Muscle layer of duodenum (tissue), 2 donors: ENCODE results near the gene BBS9.
A peak's percentile ranks its signal among the peaks of the same experiment; 100 is the strongest.

ENCODE experiments used
- H3K27ac ChIP-seq: one replicate; pipeline ENCODE4 v1.7.0; 2013; ENCODE audit warnings: mild to moderate bottlenecking, low read length
- H3K27me3 ChIP-seq: one replicate; pipeline ENCODE4 v1.7.0; 2013; ENCODE audit warnings: low read depth, mild to moderate bottlenecking, control low read depth, low read length
- H3K36me3 ChIP-seq, 2 donors: one replicate each; pipeline ENCODE4 v1.7.0; 2013; ENCODE audit warnings: low read length in 2 of 2, control low read depth in 1 of 2, mild to moderate bottlenecking in 1 of 2; ENCODE audit not compliant: insufficient read depth in 2 of 2, control insufficient read depth in 1 of 2
- H3K4me1 ChIP-seq, 2 donors: one replicate each; pipeline ENCODE4 v1.7.0; 2013; ENCODE audit warnings: low read length in 2 of 2, mild to moderate bottlenecking in 2 of 2, control low read depth in 1 of 2, moderate library complexity in 1 of 2; ENCODE audit not compliant: insufficient read depth in 2 of 2, control insufficient read depth in 1 of 2
- H3K4me3 ChIP-seq, 2 donors: one replicate each; pipeline ENCODE4 v1.7.0; 2013; ENCODE audit warnings: low read length in 2 of 2, low read depth in 1 of 2, mild to moderate bottlenecking in 1 of 2
- H3K9me3 ChIP-seq, 2 donors: one replicate each; pipeline ENCODE4 v1.7.0; 2013; ENCODE audit warnings: low read length in 2 of 2, control low read depth in 1 of 2, mild to moderate bottlenecking in 1 of 2; ENCODE audit not compliant: control insufficient read depth in 1 of 2
- donor health status: healthy.

The BBS9 gene

GRCh38 chr7:33179519-33179918 lies 50.2 kb downstream of the BBS9 start:
- no peaks in the 10 kb centered on the region for H3K4me1 ChIP-seq
- H3K27ac ChIP-seq: no peak overlapping the region
- no peaks in the 10 kb centered on the region for H3K27me3 ChIP-seq
- H3K9me3 ChIP-seq: no peaks in the 10 kb centered on the region
- H3K4me3 ChIP-seq: no peak overlapping the region
- no peaks in the 10 kb centered on the region for H3K36me3 ChIP-seq

- Histone ChIP-seq H3K27me3 (no peaks in the 10 kb centered on the region), H3K9me3 (no peaks in the 10 kb centered on the region), H3K27ac (no peak overlapping the region), H3K4me3 (no peak overlapping the region), H3K36me3 (no peaks in the 10 kb centered on the region), H3K4me1 (no peaks in the 10 kb centered on the region)
Measured at GRCh38 chr7:33183504-33183903, 54.1 kb downstream of the BBS9 start.

- Histone ChIP-seq H3K36me3 (no peaks in the 10 kb centered on the region), H3K9me3 (no peaks in the 10 kb centered on the region), H3K27me3 (no peaks in the 10 kb centered on the region), H3K4me3 (no peak overlapping the region), H3K4me1 (no peaks in the 10 kb centered on the region), H3K27ac (no peak overlapping the region)
Measured at GRCh38 chr7:33184828-33185227, 55.5 kb downstream of the BBS9 start.

- H3K4me3 ChIP-seq: no peak overlapping the region
- no peak overlapping the region for H3K27ac ChIP-seq
- H3K36me3 ChIP-seq: no peaks in the 10 kb centered on the region
Measured at GRCh38 chr7:33185786-33186185, 56.4 kb downstream of the BBS9 start.

GRCh38 chr7:33186192-33186591 lies 56.8 kb downstream of the BBS9 start:
- no peaks in the 10 kb centered on the region for H3K36me3 ChIP-seq
- no peaks in the 10 kb centered on the region for H3K4me1 ChIP-seq
- no peak overlapping the region for H3K27ac ChIP-seq
- H3K4me3 ChIP-seq: no peak overlapping the region
- no peaks in the 10 kb centered on the region for H3K27me3 ChIP-seq
- no peaks in the 10 kb centered on the region for H3K9me3 ChIP-seq

More at GRCh38 chr7:33185786-33186185, 56.4 kb downstream of the BBS9 start:
- Histone ChIP-seq H3K27me3 (no peaks in the 10 kb centered on the region), H3K4me1 (no peaks in the 10 kb centered on the region), H3K9me3 (no peaks in the 10 kb centered on the region)

- Histone ChIP-seq H3K4me1 (no peaks in the 10 kb centered on the region), H3K9me3 (no peaks in the 10 kb centered on the region), H3K36me3 (no peaks in the 10 kb centered on the region), H3K4me3 (no peak overlapping the region), H3K27me3 (no peaks in the 10 kb centered on the region), H3K27ac (no peak overlapping the region)
Measured at GRCh38 chr7:33190688-33191304, 61.4 kb downstream of the BBS9 start.

GRCh38 chr7:33191340-33191739 lies 62.0 kb downstream of the BBS9 start:
- H3K4me1 ChIP-seq: no peaks in the 10 kb centered on the region
- H3K27ac ChIP-seq: no peak overlapping the region
- peak overlapping the region in 1 of 2 donors; percentile 1 for H3K4me3 ChIP-seq
- H3K36me3 ChIP-seq: no peaks in the 10 kb centered on the region
- no peaks in the 10 kb centered on the region for H3K27me3 ChIP-seq
- H3K9me3 ChIP-seq: no peaks in the 10 kb centered on the region

GRCh38 chr7:33192695-33193291 lies 63.4 kb downstream of the BBS9 start:
- no peaks in the 10 kb centered on the region for H3K36me3 ChIP-seq
- no peak overlapping the region for H3K27ac ChIP-seq
- no peaks in the 10 kb centered on the region for H3K4me1 ChIP-seq
- no peak overlapping the region for H3K4me3 ChIP-seq
- no peaks in the 10 kb centered on the region for H3K9me3 ChIP-seq
- no peaks in the 10 kb centered on the region for H3K27me3 ChIP-seq

GRCh38 chr7:33193308-33193864 lies 64.0 kb downstream of the BBS9 start:
- Histone ChIP-seq H3K27ac (no peak overlapping the region), H3K36me3 (no peaks in the 10 kb centered on the region), H3K27me3 (no peaks in the 10 kb centered on the region), H3K4me3 (no peak overlapping the region), H3K9me3 (no peaks in the 10 kb centered on the region), H3K4me1 (no peaks in the 10 kb centered on the region)

GRCh38 chr7:33195264-33195663 lies 65.9 kb downstream of the BBS9 start:
- Histone ChIP-seq H3K9me3 (no peaks in the 10 kb centered on the region), H3K36me3 (no peaks in the 10 kb centered on the region), H3K4me1 (no peaks in the 10 kb centered on the region), H3K27me3 (no peaks in the 10 kb centered on the region), H3K4me3 (no peak overlapping the region), H3K27ac (no peak overlapping the region)

- Histone ChIP-seq H3K27me3 (no peaks in the 10 kb centered on the region), H3K27ac (no peak overlapping the region), H3K4me1 (no peaks in the 10 kb centered on the region), H3K4me3 (no peak overlapping the region), H3K36me3 (no peaks in the 10 kb centered on the region), H3K9me3 (no peaks in the 10 kb centered on the region)
Measured at GRCh38 chr7:33196221-33196620, 66.9 kb downstream of the BBS9 start.

GRCh38 chr7:33200282-33200681 lies 70.9 kb downstream of the BBS9 start:
- Histone ChIP-seq H3K4me3 (no peak overlapping the region), H3K27ac (no peak overlapping the region), H3K27me3 (no peaks in the 10 kb centered on the region), H3K9me3 (no peaks in the 10 kb centered on the region), H3K4me1 (no peaks in the 10 kb centered on the region), H3K36me3 (no peaks in the 10 kb centered on the region)
